ENCODE data around the gene TM6SF1.

- no peak for TF ChIP-seq CTBP2 (IDR thresholded peaks at IDR 0.05; ENCODE audit: borderline replicate concordance, insufficient read depth, insufficient read length, low read length)
- no peak for TF ChIP-seq CEBPB (IDR thresholded peaks at IDR 0.05; ENCODE audit: low read depth, low read length)
- TF ChIP-seq GTF2F1 (IDR thresholded peaks at IDR 0.05; ENCODE audit: borderline replicate concordance, low read depth, low read length), result no peak
- no peak for TF ChIP-seq POLR2AphosphoS5 (IDR thresholded peaks at IDR 0.05; ENCODE audit: low read depth, low read length)
- TF ChIP-seq POLR2A (IDR thresholded peaks at IDR 0.05; ENCODE audit: control extremely low read depth in 1 of 2, low read depth in 2 of 2, low read length in 2 of 2), result no peak
- TF ChIP-seq, protein P1, sequence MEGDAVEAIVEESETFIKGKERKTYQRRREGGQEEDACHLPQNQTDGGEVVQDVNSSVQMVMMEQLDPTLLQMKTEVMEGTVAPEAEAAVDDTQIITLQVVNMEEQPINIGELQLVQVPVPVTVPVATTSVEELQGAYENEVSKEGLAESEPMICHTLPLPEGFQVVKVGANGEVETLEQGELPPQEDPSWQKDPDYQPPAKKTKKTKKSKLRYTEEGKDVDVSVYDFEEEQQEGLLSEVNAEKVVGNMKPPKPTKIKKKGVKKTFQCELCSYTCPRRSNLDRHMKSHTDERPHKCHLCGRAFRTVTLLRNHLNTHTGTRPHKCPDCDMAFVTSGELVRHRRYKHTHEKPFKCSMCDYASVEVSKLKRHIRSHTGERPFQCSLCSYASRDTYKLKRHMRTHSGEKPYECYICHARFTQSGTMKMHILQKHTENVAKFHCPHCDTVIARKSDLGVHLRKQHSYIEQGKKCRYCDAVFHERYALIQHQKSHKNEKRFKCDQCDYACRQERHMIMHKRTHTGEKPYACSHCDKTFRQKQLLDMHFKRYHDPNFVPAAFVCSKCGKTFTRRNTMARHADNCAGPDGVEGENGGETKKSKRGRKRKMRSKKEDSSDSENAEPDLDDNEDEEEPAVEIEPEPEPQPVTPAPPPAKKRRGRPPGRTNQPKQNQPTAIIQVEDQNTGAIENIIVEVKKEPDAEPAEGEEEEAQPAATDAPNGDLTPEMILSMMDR (IDR thresholded peaks at IDR 0.05; ENCODE audit: control extremely low read depth in 1 of 3, insufficient read depth in 1 of 3, low read depth in 1 of 3, low read length in 3 of 3), result no peak
- no peak for TF ChIP-seq EZH2 (IDR thresholded peaks at IDR 0.05; ENCODE audit: low read depth, low read length, severe bottlenecking)
- no peak for TF ChIP-seq ATF3 (IDR thresholded peaks at IDR 0.05; ENCODE audit: insufficient read depth, low read depth, low read length)
- no peak for TF ChIP-seq RAD21 (IDR thresholded peaks at IDR 0.05 in 1 of 2, conservative IDR thresholded peaks at IDR 0.05 in 1 of 2; ENCODE audit: low read depth in 2 of 2, low read length in 2 of 2)
- no peak for TF ChIP-seq SIN3A (conservative IDR thresholded peaks at IDR 0.05 in 1 of 2, IDR thresholded peaks at IDR 0.05 in 1 of 2; ENCODE audit: low read depth in 1 of 2, low read length in 2 of 2)
- no peak for TF ChIP-seq CHD2 (IDR thresholded peaks at IDR 0.05; ENCODE audit: low read length)
- TF ChIP-seq GABPA (IDR thresholded peaks at IDR 0.05; ENCODE audit: borderline replicate concordance, insufficient read depth, low read length), result no peak
- no peak for TF ChIP-seq TEAD4 (IDR thresholded peaks at IDR 0.05; ENCODE audit: low read depth, low read length)
These were observed 43.9 kb upstream of the TM6SF1 start for GRCh38 chr15:83063551-83063950.

Measured in H1 (cell line).